NCI-H1694 (cell line): ENCODE data around the gene LGALS16.
"Not testable (repeated sequence)": the region's sequence is repeated elsewhere in the genome, so short reads cannot be mapped to it uniquely, and the experiment has no call there.

Experiments
- DNase-seq: peaks from one replicate; lab custom pipeline; 2025; lab: John Stamatoyannopoulos, UW

LGALS16 gene

DNA sequence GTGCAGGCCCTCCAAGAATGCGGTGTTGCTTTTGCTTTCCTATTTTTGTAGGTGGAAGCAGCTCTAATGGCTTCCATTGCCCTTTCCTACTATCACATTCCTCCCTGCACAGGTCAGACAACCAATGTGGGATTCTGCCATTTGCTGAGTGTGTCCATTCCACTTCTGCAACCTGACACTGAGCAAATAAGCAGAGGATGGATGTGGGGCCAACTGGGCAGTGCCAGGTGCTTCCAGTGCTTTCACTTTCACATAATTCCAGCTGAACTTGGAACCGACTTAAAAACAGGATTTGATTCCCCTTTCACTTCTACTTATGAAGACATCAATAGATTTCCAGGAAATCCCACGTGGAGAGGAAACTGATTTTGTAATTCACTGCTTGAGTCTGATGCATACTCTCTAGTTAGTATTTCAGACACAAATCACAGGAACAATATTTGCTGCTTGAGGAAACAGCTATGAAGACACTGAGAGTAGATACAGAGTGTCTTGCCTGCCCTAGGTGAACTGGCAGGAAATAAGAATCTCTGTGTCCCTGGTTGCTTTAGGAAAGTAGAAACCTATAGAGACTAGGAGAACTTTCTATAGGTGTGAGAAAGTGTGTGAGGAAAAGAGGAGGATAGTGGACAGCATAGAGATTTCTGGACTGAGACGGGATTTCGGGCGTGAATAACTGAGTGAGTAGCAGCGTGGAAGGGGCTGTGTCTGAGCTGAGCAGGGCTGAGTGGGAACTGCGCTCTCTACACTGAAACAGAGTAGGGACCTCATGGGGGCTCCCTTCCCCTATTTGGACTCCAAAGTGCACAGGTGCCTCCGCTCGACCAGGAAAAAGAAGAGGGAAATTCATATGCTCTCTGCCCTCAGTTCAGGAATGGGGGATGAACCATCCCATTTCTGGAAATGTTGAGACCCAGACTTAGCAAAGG, 22.5 kb downstream of the LGALS16 start:
- no peak for DNase-seq

DNA sequence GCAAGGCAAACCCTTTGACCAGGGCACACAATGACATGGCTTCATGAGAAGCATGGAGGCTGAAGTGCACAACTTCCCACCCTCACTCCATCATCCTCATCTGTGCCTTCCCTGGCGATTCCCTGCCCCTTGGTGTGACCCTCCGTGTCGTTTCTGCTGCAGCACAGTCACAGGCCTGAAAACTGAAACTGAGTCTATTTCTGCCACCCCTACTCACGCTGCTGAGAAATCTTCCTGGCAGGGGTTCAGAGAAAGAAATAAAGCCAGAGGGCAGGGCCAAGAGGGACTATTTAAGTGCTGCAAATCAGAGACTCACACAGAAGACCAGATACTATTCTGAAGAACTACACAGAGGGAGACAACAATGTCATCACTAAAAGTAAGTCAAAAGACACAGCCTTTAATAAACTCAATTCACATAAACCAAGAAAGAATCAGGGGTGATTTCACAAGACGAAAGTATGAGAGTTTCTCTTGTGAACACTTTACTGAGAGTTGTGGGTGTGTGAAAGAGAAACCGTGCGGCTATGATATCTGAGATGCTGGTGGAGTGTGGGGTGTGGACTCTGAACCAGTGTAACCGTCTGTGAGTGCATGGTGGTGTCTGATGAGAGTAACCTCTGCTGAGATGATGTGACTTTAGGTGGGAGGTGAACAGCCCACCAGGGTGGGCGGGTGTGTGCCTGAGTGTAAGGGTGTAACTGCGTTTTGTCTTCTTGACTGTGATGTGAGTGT, 23.5 kb downstream of the LGALS16 start:
- DNase-seq: no peak

DNA sequence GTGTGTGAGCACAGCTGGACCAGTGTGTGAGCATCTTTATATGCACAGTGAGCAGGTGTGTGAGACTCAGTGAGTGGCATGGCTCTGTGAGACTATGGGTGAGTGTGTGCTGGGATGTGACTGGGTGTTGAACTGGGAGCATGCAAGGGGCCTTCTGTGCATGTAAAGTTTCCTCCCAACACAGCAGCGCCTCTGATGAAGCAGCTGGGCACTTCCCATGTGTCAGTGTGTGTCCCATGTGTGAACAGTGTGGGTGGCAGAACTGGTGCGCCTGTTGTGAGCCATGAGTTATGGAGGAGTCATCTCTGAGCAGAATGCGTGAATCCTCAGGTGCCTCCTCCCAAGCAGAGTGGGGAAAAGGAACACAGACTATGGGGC, 24.1 kb downstream of the LGALS16 start:
- DNase-seq: no peak

DNA sequence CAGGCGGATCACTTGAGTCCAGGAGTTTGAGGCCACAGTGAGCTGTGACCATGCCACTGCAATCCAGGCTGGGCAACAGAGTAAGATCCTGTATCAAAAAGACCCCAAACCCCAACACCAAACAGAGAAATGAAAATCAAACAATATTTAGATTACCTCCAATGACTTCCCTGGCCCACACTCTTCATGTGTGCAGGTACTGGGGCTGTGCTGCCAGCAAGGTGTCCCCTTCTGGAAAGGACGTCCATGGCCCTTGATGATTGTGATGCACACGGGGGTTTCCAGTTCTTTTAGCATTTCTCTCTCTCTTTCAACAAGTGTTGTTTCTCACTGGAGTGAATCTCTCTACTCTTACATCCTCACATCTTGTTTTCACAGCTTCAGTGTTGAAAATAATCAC, 24.9 kb downstream of the LGALS16 start:
- DNase-seq: no peak

DNA sequence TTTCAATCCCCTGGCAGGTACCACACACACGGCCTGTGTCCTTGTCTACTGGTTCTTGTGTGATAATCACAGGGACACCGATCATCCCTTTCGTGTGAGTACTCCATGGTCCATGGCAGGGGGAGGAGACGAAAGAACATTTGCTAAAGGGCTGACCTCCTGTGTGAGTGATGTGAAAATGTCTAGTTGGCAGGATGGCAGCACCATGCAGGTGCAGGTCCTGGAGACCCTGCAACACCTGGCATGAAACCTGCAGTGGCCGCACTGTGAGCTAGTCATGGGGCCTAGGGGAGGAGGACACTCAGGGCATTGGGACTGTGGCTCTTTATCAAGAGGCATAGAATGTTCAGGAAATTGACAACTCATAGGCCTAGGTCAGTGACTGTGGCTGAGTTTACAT, 25.7 kb downstream of the LGALS16 start:
- DNase-seq: no peak

DNA sequence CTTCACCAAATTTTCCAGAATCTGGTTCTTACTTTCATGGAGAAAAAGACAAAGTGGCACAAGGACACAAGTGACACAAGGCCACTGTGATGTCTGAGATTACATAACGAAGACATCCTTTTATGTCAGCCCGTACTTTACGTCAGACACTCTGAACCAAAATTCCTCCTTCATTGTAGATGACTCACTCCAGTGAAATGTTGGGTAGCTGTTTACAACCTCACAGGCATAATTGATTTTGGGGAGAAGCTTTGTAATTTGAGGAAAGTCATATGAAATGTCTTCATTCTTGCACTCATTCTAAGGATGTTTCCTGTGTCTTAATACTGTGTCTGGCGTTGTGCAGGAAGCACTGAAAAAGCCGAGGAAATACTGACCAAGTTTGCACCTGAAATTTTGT, 28.6 kb downstream of the LGALS16 start:
- DNase-seq: no peak

DNA sequence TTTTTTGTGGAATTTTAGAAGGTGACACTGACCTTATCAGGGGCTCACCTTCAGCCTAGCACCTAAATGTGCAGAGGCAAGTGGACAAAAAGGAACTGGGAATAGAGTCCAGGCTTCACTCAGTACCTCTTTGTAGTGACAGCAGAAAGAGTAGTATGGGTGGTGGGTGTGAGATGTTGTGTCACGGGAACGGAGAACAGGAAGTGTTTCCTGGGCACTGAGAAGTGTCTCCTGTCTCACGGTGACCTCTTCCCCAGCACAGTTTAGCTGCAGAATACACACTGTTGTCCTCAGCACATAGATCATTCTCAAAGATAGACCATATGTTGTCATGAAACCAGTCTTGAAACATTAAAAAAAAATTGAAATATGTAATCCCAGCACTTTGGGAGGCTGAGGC, 31.0 kb downstream of the LGALS16 start:
- no peak for DNase-seq

DNA sequence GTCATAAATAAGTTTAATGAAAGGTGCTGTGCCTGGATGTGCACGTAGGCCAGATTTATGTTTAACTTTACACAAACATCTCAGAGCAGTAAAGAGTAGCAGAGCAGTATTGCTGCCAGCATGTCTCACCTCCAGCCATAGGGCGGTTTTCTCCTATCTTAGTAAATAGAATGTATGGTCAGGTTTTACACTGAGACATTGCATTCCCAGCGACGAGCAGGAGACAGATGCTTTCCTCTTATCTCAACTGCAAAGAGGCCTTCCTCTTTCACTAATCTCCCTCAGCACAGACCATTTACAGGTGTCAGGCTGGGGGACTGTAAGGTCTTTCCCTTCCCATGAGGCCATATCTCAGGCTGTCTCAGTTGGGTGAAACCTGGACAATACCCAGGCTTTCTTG, 32.9 kb downstream of the LGALS16 start:
- DNase-seq: not testable (repeated sequence)

DNA sequence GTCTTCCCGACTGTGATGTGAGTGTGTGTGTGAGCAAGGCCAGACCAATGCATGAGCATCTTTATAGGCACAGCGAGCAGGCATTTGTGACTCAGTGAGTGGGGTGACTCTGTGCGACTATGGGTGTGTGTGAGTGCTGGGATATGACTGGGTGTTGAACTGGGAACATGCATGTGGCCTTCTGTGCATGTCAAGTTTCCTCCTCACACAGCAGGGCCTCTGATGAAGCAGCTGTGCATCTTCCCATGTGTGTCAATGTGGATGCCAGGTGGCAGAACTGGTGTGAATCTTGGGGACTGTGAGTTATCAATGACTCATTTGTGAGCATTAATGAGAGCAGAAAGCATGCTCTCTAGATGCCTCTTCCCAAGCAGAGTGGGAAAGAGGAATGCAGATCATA, 36.5 kb downstream of the LGALS16 start:
- no peak for DNase-seq

DNA sequence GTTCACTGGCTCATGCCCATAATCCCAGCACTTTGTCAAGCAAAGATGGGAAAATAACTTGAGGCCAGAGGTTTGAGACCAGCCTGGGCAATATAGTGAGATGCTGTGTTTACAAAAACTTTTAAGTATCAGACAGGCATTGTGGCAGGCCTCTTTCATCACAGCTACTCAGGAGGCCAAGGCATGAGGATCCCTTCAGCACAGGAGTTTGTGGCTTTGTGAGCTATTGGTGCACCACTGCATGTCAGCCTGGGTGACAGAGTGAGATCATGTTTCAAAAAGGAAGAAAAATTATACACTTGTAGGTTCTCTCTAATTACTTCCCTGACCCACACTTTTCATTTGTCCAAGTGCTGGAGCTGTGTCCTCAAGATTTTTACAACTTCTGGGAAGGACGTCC, 37.1 kb downstream of the LGALS16 start:
- no peak for DNase-seq

DNA sequence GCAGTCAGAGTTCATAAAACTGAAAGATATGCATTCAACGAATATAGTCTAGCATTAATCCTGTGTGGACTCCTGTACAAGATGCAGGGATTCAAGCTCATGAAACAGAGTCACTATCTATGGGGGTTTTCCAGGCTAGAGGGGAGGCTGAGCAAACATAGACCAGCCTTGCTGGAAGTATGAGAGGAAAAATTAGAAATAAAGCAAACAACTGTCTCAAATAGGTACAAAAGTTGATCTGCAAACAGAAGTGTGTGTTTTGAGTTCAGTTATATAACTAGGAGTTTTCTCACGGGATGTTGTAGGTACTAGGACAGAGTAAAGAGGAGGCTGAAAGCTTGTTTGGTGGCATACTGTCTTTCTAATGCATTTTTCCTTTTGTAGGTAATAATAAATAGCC, 40.0 kb downstream of the LGALS16 start:
- DNase-seq: no peak

DNA sequence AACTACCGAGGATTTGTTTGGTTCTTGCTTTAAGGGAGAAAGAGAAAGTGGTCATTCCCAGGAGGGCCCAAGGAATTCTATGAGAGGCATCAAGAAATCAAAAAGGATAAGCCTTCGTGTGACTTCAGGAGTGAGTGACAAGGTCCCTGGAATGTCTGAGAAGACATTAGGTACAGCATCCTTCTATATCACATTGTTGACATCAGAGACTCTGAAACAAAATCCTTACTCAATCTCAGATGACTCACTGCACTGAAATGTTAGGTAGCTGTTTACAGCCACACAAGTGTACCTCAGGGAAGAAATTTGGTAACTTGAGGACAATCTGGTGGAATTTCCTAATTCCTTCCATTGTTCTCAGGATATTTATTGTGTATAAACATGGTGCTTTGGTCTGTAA, 40.7 kb downstream of the LGALS16 start:
- DNase-seq: no peak

DNA sequence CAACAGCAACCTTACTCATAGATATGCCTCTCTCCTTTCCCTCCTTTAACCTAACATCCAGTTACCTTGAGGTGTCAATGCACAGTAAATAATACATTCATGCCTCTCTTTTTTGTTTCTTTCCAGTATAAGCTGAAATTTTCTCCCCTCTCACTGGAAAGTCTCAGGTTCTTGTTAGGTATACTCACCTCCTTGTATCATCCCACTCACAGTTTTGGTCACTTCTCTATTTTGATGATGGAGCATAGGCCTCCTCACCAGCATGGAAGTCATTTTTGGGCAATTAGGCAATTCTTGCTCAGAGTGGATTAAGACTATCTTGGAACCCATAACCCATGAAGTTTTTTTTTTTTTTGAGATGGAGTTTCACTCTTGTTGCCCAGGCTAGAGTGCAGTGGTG, 42.8 kb downstream of the LGALS16 start:
- no peak for DNase-seq

DNA sequence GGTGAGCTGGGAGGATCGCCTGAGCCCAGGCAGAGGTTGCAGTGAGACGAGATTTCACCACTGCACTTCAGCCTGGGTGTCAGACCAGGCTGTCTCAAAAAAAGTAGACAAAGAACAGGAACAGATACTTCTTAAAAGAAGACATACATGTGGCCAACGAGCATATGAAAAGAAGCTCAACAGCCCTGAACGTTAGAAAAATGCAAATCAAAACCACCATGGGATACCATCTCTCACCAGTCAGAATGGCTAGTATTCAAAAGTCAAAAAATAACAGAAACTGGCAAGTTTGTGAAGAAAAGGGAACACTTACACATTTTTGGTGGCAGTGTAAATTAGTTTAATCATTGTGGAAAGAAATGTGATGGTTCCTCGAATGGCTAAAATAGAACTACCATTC, 45.6 kb downstream of the LGALS16 start:
- DNase-seq: no peak

DNA sequence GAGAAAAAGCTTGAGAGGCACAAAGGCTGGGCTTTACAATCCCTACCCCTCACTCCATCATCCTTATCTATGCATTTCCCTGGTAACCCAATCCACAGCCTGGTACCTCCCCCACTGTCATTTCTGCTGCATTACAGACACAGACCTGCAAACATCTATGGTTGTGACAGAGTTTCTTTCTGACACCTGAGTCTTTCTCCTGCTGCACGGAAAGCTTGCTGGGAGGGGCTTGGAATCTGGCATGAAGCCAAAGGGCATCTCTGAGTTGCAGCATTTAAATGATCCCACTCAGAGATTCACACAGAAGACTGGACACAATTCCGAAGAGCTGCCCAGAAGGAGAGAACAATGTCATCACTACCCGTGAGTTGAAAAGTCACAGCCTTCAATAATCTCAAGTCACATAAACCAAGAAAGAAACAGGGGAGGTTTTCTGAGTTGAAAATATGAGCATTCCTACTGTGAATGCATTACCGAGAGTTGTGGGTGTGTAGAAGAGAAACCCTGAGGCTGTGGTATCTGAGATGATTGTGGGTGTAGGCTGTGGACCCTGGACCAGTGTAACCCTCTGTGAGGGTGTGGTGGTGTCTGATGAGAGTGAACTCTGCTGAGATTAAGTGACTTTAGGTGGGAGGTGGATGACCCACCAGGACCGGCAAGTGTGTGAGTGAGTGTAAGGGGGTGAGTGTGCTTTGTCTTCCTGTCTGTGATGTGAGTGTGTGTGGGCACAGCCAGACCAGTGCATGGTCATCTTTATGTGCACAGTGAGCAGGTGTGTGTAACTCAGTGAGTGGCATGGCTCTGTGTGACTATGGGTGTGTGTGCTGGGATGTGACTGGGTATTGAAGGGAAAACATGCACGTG, 48.7 kb downstream of the LGALS16 start, which contains the start of gene LGALS14:
Gene LGALS14, plus strand, starts transcription at position 301 of the 864 bp plus-strand sequence. Its CDS starts 48 bp downstream, at position 349.
- DNase-seq: no peak

DNA sequence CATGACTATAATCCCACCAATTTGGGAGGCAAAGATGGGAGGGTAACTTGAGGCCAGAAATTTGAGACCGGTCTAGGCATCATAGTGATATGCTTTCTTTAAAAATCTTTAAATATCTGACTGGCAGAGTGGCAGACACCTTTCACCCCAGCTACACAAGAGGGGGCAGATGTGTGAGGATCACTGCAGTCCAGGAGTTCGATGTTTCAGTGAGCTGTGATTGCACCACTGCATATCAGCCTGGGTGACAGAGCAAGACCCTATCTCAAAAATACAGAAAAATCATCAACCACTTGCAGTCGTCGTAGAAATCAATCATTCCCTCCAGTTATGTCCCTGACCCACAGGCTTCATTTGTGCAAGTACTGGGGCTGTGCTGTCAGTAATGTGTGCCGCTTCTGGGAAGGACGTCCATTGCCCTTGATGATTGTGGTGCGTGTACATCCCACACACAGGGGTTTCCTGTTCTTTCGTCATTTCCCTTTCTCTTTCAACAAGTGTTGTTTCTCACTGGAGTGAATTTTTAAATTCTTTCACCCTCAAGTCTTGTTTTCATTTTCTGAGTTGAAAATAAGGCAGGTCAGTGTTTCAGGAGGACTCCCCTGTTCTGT, 50.0 kb downstream of the LGALS16 start:
- DNase-seq: no peak

DNA sequence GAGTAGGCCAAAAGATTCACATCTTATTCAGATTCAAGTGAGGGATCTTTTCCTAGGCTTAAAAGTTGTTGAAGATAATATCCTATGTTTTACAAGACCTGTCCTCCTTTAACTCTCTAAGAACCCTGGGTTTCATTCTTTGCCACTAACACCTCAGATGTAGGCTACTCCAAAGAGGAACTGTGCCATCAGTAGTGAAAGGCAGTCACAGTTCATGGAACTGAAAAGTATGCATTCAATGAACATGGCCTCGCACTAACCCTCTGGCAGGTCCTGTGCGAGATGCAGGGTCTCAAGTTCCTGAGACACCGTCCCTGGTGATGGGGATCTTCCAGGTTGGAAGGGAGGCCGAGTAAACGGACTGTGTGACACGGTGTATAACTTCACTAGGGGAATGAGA, 52.9 kb downstream of the LGALS16 start:
- no peak for DNase-seq

DNA sequence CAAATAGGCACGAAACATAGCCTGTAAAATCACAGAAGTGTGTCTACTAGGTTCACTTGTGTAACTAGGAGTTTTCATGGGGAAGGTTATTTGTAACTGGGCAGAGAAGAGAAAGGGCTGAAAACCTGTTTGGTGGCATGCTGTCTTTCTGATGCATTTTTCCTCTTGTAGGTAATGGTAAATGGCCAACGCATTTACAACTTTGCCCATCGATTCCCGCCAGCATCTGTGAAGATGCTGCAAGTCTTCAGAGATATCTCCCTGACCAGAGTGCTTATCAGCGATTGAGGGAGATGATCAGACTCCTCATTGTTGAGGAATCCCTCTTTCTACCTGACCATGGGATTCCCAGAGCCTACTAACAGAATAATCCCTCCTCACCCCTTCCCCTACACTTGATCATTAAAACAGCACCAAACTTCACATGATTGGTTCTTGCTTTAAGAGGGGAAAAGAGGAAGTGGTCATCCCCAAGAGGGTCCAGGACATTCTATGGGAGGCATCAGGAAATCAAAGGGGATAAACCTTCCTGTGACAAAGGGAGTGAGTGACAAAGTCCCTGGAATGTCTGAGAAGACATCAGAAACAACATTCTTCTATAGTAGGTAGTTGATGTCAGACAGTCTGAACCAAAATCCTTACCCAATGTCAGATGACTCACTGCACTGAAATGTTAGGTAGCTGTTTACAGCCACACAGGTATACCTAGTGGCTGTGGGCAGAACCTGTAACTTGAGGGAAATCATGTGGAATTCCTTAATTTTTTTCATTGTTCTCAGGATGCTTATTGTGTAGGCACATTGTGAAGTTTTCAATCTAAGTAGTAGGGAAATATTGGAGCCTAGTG, 53.5 kb downstream of the LGALS16 start:
- DNase-seq: no peak
